ENCODE data around the gene MUCL3.

- no peak for TF ChIP-seq EZH2phosphoT487 (IDR thresholded peaks at IDR 0.05; ENCODE audit: borderline replicate concordance)
- no peak for TF ChIP-seq SRF (IDR thresholded peaks at IDR 0.05; ENCODE audit: low read depth)
- TF ChIP-seq, protein P1, sequence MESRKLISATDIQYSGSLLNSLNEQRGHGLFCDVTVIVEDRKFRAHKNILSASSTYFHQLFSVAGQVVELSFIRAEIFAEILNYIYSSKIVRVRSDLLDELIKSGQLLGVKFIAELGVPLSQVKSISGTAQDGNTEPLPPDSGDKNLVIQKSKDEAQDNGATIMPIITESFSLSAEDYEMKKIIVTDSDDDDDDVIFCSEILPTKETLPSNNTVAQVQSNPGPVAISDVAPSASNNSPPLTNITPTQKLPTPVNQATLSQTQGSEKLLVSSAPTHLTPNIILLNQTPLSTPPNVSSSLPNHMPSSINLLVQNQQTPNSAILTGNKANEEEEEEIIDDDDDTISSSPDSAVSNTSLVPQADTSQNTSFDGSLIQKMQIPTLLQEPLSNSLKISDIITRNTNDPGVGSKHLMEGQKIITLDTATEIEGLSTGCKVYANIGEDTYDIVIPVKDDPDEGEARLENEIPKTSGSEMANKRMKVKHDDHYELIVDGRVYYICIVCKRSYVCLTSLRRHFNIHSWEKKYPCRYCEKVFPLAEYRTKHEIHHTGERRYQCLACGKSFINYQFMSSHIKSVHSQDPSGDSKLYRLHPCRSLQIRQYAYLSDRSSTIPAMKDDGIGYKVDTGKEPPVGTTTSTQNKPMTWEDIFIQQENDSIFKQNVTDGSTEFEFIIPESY (IDR thresholded peaks at IDR 0.05; ENCODE audit: extremely low read depth, insufficient replicate concordance, low read length): no peak
- no peak for TF ChIP-seq CTCF (IDR thresholded peaks at IDR 0.05 in 2 of 3, conservative IDR thresholded peaks at IDR 0.05 in 1 of 3; ENCODE audit: borderline replicate concordance in 1 of 3, insufficient read depth in 1 of 3, low read depth in 2 of 3, low read length in 2 of 3)
- TF ChIP-seq ZFX (IDR thresholded peaks at IDR 0.05): no peak
Observed at GRCh38 chr6:31001281-31001888, 60.6 kb downstream of the MUCL3 start.
